Measurements from ENCODE around the gene MORF4L1. TPM values are rescaled to one million over a fixed set of nuclear protein-coding genes. Genes with fewer than 3 reads are reported as not detected.
"Not testable (repeated sequence)": the region's sequence is repeated elsewhere in the genome, so short reads cannot be mapped to it uniquely, and the experiment has no call there.

MORF4L1 gene
- total RNA-seq, 1 experiment from 2014 or later, result 146 TPM

GRCh38 chr15:78898540-78898939 is 25.9 kb downstream of the MORF4L1 start:
- Histone ChIP-seq H3K4me1 (ENCODE audit: low read length) (no peaks in the 10 kb centered on the region), H3K4me2 (ENCODE audit: low read depth, low read length, poor library complexity, severe bottlenecking) (no peak overlapping the region), H3K4me3 (ENCODE audit: low read length) (no peak overlapping the region), H2AFZ (ENCODE audit: low read length) (no peak overlapping the region), H3K79me2 (ENCODE audit: low read length) (peaks cover 42% of the 10 kb centered on the region), H3K9me2 (replicated peaks; ENCODE audit: insufficient read depth, low read length) (no peaks in the 10 kb centered on the region), H3K9ac (ENCODE audit: low read length) (no peak overlapping the region), H3K27me3 (ENCODE audit: low read length) (no peaks in the 10 kb centered on the region), H3K27ac (ENCODE audit: low read length) (no peak overlapping the region), H3K36me3 (ENCODE audit: insufficient read depth, low read length) (peaks cover 60% of the 10 kb centered on the region), H4K20me1 (ENCODE audit: insufficient read depth, low read depth, low read length) (0 out of 2 replicates have a peak, but pooled peaks cover 3% of the 10 kb centered on the region), H3K9me3 (ENCODE audit: low read length) (no peaks in the 10 kb centered on the region)
- no peak for DNase-seq

DNA sequence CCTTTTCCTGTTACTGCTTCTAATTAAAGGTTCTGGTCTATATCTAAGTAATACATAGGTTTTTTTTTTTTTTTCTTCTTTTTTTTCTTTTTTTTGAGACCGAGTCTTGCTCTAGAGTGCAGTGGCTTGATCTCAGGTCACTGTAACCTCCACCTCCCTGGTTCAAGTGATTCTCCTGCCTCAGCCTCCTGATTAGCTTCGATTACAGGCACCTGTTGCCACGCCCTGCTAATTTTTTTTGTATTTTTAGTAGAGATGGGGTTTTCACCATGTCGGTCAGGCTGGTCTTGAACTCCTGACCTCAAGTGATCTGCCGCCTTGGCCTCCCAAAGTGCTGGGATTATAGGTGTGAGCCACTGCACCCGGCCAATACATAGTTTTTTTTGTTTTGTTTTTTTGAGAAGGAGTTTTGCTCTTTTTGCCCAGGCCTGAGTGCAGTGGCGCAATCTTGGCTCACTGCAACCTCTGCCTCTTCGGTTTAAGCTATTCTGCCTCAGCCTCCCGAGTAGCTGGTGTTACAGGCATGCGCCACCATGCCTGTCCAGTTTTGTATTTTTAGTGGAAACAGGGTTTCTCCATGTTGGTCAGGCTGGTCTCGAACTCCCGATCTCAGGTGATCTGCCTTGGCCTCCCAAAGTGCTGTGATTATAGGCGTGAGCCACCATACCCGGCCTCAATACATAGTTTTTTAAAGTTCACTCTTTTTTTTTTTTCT is 28.3 kb downstream of the MORF4L1 start:
- peaks cover 59% of the 10 kb centered on the region; the same call in 1 of the 2 replicates for H3K36me3 ChIP-seq (ENCODE audit: insufficient read depth, low read length)
- not testable (repeated sequence) for H3K27ac ChIP-seq (ENCODE audit: low read length); H3K4me1 ChIP-seq (ENCODE audit: low read length); H4K20me1 ChIP-seq (ENCODE audit: insufficient read depth, low read depth, low read length); H3K4me2 ChIP-seq (ENCODE audit: low read depth, low read length, poor library complexity, severe bottlenecking); H3K9me3 ChIP-seq (ENCODE audit: low read length); H3K4me3 ChIP-seq (ENCODE audit: low read length); H3K9me2 ChIP-seq (replicated peaks; ENCODE audit: insufficient read depth, low read length); H3K27me3 ChIP-seq (ENCODE audit: low read length); DNase-seq; H3K9ac ChIP-seq (ENCODE audit: low read length); H2AFZ ChIP-seq (ENCODE audit: low read length)
- H3K79me2 ChIP-seq (ENCODE audit: low read length), result peaks cover 25% of the 10 kb centered on the region

DNA sequence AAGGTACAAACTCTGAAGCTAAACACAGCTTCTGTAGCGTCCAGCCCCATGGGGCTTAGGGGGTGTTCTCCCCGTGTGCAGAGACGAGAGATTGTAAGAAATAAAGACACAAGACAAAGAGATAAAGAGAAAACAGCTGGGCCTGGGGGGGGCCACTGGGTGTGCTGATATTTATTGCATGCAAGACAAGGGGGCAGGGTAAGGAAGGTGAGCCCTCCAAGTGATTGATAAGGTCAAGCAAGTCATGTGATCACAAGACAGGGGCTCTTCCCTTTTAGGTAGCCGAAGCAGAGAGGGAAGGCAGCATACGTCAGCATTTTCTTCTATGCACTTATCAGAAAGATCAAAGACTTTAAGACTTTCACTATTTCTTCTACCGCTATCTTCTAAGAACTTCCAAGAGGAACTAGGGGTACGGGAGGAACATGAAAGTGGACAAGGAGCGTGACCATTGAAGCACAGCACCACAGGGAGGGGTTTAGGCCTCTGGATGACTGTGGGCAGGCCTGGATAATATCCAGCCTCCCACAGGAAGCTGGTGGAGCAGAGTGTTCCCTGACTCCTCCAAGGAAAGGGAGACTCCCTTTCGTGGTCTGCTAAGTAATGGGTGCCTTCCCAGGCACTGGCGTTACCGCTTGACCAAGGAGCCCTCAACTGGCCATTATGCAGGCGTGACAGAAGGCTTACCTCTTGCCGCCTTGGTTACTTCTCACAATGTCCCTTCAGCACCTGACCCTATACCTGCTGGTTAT is 29.8 kb downstream of the MORF4L1 start:
- DNase-seq; H4K20me1 ChIP-seq (ENCODE audit: insufficient read depth, low read depth, low read length); H3K4me3 ChIP-seq (ENCODE audit: low read length); H3K4me2 ChIP-seq (ENCODE audit: low read depth, low read length, poor library complexity, severe bottlenecking); H3K27me3 ChIP-seq (ENCODE audit: low read length); H3K9ac ChIP-seq (ENCODE audit: low read length); H3K9me3 ChIP-seq (ENCODE audit: low read length); H3K4me1 ChIP-seq (ENCODE audit: low read length); H3K27ac ChIP-seq (ENCODE audit: low read length); H2AFZ ChIP-seq (ENCODE audit: low read length); H3K9me2 ChIP-seq (replicated peaks; ENCODE audit: insufficient read depth, low read length): not testable (repeated sequence)
- peaks cover 61% of the 10 kb centered on the region; the same call in 1 of the 2 replicates for H3K36me3 ChIP-seq (ENCODE audit: insufficient read depth, low read length)
- H3K79me2 ChIP-seq (ENCODE audit: low read length), result peaks cover 21% of the 10 kb centered on the region

GRCh38 chr15:78904599-78905358 is 32.1 kb downstream of the MORF4L1 start:
- peaks cover 44% of the 10 kb centered on the region; the same call in 1 of the 2 replicates for H3K36me3 ChIP-seq (ENCODE audit: insufficient read depth, low read length)
- no peaks in the 10 kb centered on the region for H3K9me3 ChIP-seq (ENCODE audit: low read length)
- H3K79me2 ChIP-seq (ENCODE audit: low read length), result peaks cover 5% of the 10 kb centered on the region
- H4K20me1 ChIP-seq (ENCODE audit: insufficient read depth, low read depth, low read length), result peaks cover 3% of the 10 kb centered on the region; the same call in 1 of the 2 replicates
- H3K27me3 ChIP-seq (ENCODE audit: low read length), result no peaks in the 10 kb centered on the region
- no peak overlapping the region for H3K4me3 ChIP-seq (ENCODE audit: low read length)
- H2AFZ ChIP-seq (ENCODE audit: low read length), result no peak overlapping the region
- no peak overlapping the region for H3K4me2 ChIP-seq (ENCODE audit: low read depth, low read length, poor library complexity, severe bottlenecking)
- H3K4me1 ChIP-seq (ENCODE audit: low read length), result peaks cover 17% of the 10 kb centered on the region
- no peak overlapping the region for H3K27ac ChIP-seq (ENCODE audit: low read length)
- DNase-seq, result no peak
- H3K9ac ChIP-seq (ENCODE audit: low read length), result no peak overlapping the region
- no peaks in the 10 kb centered on the region for H3K9me2 ChIP-seq (replicated peaks; ENCODE audit: insufficient read depth, low read length)

DNA sequence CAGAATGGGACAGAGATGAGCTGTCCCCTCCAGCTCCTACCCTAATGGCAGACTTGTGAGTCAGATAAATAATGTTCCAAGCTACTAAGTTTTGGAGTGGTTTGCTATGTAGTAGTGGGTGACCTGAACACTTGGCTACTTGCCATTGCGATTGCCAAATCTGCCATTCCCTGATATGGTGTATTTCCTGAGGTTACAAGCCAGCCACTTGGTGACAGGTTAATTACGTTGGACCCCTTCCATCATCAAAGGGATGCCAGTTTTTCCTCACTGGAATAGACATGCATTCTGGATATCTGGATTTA is 33.6 kb downstream of the MORF4L1 start:
- H3K27me3 ChIP-seq (ENCODE audit: low read length), result no peaks in the 10 kb centered on the region
- DNase-seq, result no peak

GRCh38 chr15:78907577-78907976 is 34.9 kb downstream of the MORF4L1 start:
- Histone ChIP-seq H3K36me3 (ENCODE audit: insufficient read depth, low read length) (peaks cover 33% of the 10 kb centered on the region; the same call in 1 of the 2 replicates), H3K4me3 (ENCODE audit: low read length) (no peak overlapping the region), H4K20me1 (ENCODE audit: insufficient read depth, low read depth, low read length) (no peaks in the 10 kb centered on the region; the same call in 1 of the 2 replicates), H3K9me2 (replicated peaks; ENCODE audit: insufficient read depth, low read length) (no peaks in the 10 kb centered on the region), H3K4me1 (ENCODE audit: low read length) (peaks cover 17% of the 10 kb centered on the region), H3K4me2 (ENCODE audit: low read depth, low read length, poor library complexity, severe bottlenecking) (no peak overlapping the region), H2AFZ (ENCODE audit: low read length) (no peak overlapping the region), H3K27me3 (ENCODE audit: low read length) (no peaks in the 10 kb centered on the region), H3K79me2 (ENCODE audit: low read length) (peaks cover 2% of the 10 kb centered on the region; the same call in 1 of the 2 replicates), H3K9me3 (ENCODE audit: low read length) (no peaks in the 10 kb centered on the region), H3K9ac (ENCODE audit: low read length) (no peak overlapping the region), H3K27ac (ENCODE audit: low read length) (no peak overlapping the region)
- peak; percentile 62 for DNase-seq

More for the DNA sequence above, 33.6 kb downstream of the MORF4L1 start:
- Histone ChIP-seq H3K4me3 (ENCODE audit: low read length) (no peak overlapping the region), H3K9ac (ENCODE audit: low read length) (no peak overlapping the region), H4K20me1 (ENCODE audit: insufficient read depth, low read depth, low read length) (no peaks in the 10 kb centered on the region; the same call in 1 of the 2 replicates), H3K4me1 (ENCODE audit: low read length) (peaks cover 17% of the 10 kb centered on the region), H3K9me3 (ENCODE audit: low read length) (no peaks in the 10 kb centered on the region), H3K36me3 (ENCODE audit: insufficient read depth, low read length) (peaks cover 36% of the 10 kb centered on the region; the same call in 1 of the 2 replicates), H3K4me2 (ENCODE audit: low read depth, low read length, poor library complexity, severe bottlenecking) (no peak overlapping the region), H3K27ac (ENCODE audit: low read length) (no peak overlapping the region), H3K9me2 (replicated peaks; ENCODE audit: insufficient read depth, low read length) (no peaks in the 10 kb centered on the region), H2AFZ (ENCODE audit: low read length) (no peak overlapping the region), H3K79me2 (ENCODE audit: low read length) (peaks cover 2% of the 10 kb centered on the region; the same call in 1 of the 2 replicates)

DNA sequence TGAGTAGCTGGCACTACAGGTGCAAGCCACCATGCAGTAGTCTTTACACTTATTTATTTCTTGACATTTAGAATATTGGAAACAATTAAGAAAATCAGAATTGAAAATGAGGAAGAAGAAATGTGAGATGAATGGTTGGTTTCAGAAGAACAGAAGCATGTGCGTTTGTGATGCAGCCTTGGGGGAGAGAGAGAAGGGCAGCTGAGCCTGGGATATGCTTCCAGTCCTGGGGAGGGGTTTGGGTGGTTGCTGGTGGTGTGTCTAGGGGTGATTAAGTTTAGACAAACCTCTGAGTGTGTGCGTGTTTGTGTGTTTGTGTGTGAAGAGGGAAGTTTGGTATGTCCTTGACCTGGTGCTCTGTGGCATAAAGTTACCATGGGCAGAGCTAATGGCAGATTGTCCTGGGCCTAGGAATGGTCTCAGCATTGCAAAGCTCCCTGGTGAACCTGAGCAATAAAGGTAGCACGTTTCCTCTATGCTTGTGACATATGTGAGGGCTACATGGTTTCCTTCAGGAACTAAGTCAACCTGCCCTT is 36.5 kb downstream of the MORF4L1 start:
- Histone ChIP-seq H3K9me2 (replicated peaks; ENCODE audit: insufficient read depth, low read length) (no peaks in the 10 kb centered on the region), H4K20me1 (ENCODE audit: insufficient read depth, low read depth, low read length) (no peaks in the 10 kb centered on the region; the same call in 1 of the 2 replicates), H3K27ac (ENCODE audit: low read length) (peak overlapping the region; percentile 53)

More for the DNA sequence above, 36.5 kb downstream of the MORF4L1 start:
- no peak overlapping the region for H2AFZ ChIP-seq (ENCODE audit: low read length)
- peaks cover 17% of the 10 kb centered on the region for H3K4me1 ChIP-seq (ENCODE audit: low read length)
- no peak for DNase-seq
- peaks cover 2% of the 10 kb centered on the region; the same call in 1 of the 2 replicates for H3K79me2 ChIP-seq (ENCODE audit: low read length)
- H3K36me3 ChIP-seq (ENCODE audit: insufficient read depth, low read length), result peaks cover 25% of the 10 kb centered on the region; the same call in 1 of the 2 replicates
- no peak overlapping the region for H3K9ac ChIP-seq (ENCODE audit: low read length)
- no peaks in the 10 kb centered on the region for H3K9me3 ChIP-seq (ENCODE audit: low read length)
- no peaks in the 10 kb centered on the region for H3K27me3 ChIP-seq (ENCODE audit: low read length)
- no peak overlapping the region for H3K4me3 ChIP-seq (ENCODE audit: low read length)
- no peak overlapping the region for H3K4me2 ChIP-seq (ENCODE audit: low read depth, low read length, poor library complexity, severe bottlenecking)
